ENCODE results near the gene GOLGA6L7.
"Not testable (repeated sequence)": the region's sequence is repeated elsewhere in the genome, so short reads cannot be mapped to it uniquely, and the experiment has no call there.

The GOLGA6L7 gene

GRCh38 chr15:28876131-28876844, 27.8 kb upstream of the GOLGA6L7 start:
- Mint-ChIP-seq H3K4me3 (no peak overlapping the region), H3K36me3 (ENCODE audit: low read depth) (no peaks in the 10 kb centered on the region), H3K27me3 (no peaks in the 10 kb centered on the region), H3K4me1 (ENCODE audit: low read depth) (no peaks in the 10 kb centered on the region), H3K27ac (no peak overlapping the region), H3K9me3 (no peaks in the 10 kb centered on the region)
- intact Hi-C loops (cut with micrococcal nuclease), result no loop called here

- Mint-ChIP-seq H3K36me3 (ENCODE audit: low read depth) (no peaks in the 10 kb centered on the region), H3K4me1 (ENCODE audit: low read depth) (no peaks in the 10 kb centered on the region), H3K27me3 (no peaks in the 10 kb centered on the region), H3K4me3 (no peak overlapping the region), H3K9me3 (no peaks in the 10 kb centered on the region), H3K27ac (no peak overlapping the region)
- intact Hi-C loops (cut with micrococcal nuclease), result no loop called here
Measured at GRCh38 chr15:28875461-28876000, 27.1 kb upstream of the GOLGA6L7 start.

GRCh38 chr15:28873585-28874190, 25.2 kb upstream of the GOLGA6L7 start:
- no peaks in the 10 kb centered on the region for H3K36me3 Mint-ChIP-seq (ENCODE audit: low read depth)
- H3K27ac Mint-ChIP-seq, result no peak overlapping the region
- H3K4me1 Mint-ChIP-seq (ENCODE audit: low read depth), result no peaks in the 10 kb centered on the region
- no peaks in the 10 kb centered on the region for H3K27me3 Mint-ChIP-seq
- intact Hi-C loops (cut with micrococcal nuclease), result no loop called here
- no peak overlapping the region for H3K4me3 Mint-ChIP-seq
- no peaks in the 10 kb centered on the region for H3K9me3 Mint-ChIP-seq

- Mint-ChIP-seq H3K9me3 (no peaks in the 10 kb centered on the region), H3K27ac (no peak overlapping the region), H3K27me3 (peaks cover 1% of the 10 kb centered on the region), H3K4me1 (ENCODE audit: low read depth) (no peaks in the 10 kb centered on the region), H3K36me3 (ENCODE audit: low read depth) (no peaks in the 10 kb centered on the region), H3K4me3 (no peak overlapping the region)
- intact Hi-C loops (cut with micrococcal nuclease), result no loop called here
Measured at GRCh38 chr15:28873006-28873405, 24.6 kb upstream of the GOLGA6L7 start.

GRCh38 chr15:28871168-28871567, 22.7 kb upstream of the GOLGA6L7 start:
- Mint-ChIP-seq H3K36me3 (ENCODE audit: low read depth) (no peaks in the 10 kb centered on the region), H3K4me3 (no peak overlapping the region), H3K27me3 (peaks cover 1% of the 10 kb centered on the region), H3K27ac (no peak overlapping the region), H3K4me1 (ENCODE audit: low read depth) (no peaks in the 10 kb centered on the region), H3K9me3 (no peaks in the 10 kb centered on the region)
- intact Hi-C loops (cut with micrococcal nuclease), result no loop called here

GRCh38 chr15:28868744-28869345, 20.4 kb upstream of the GOLGA6L7 start:
- Mint-ChIP-seq H3K36me3 (ENCODE audit: low read depth) (no peaks in the 10 kb centered on the region), H3K4me1 (ENCODE audit: low read depth) (no peaks in the 10 kb centered on the region), H3K4me3 (no peak overlapping the region), H3K27me3 (peaks cover 1% of the 10 kb centered on the region), H3K27ac (no peak overlapping the region), H3K9me3 (no peaks in the 10 kb centered on the region)
- intact Hi-C loops (cut with micrococcal nuclease), result no loop called here

GRCh38 chr15:28861589-28862293, 13.3 kb upstream of the GOLGA6L7 start:
- H3K27me3 Mint-ChIP-seq; H3K9me3 Mint-ChIP-seq; H3K27ac Mint-ChIP-seq; H3K4me1 Mint-ChIP-seq (ENCODE audit: low read depth); H3K36me3 Mint-ChIP-seq (ENCODE audit: low read depth); intact Hi-C loops (cut with micrococcal nuclease); H3K4me3 Mint-ChIP-seq: not testable (repeated sequence)

GRCh38 chr15:28861031-28861534, 12.6 kb upstream of the GOLGA6L7 start:
- Mint-ChIP-seq H3K27me3 (no peaks in the 10 kb centered on the region), H3K27ac (no peak overlapping the region), H3K9me3 (no peaks in the 10 kb centered on the region), H3K36me3 (ENCODE audit: low read depth) (no peaks in the 10 kb centered on the region), H3K4me1 (ENCODE audit: low read depth) (peaks cover 8% of the 10 kb centered on the region), H3K4me3 (no peak overlapping the region)
- intact Hi-C loops (cut with micrococcal nuclease), result no loop called here

- H3K27me3 Mint-ChIP-seq; intact Hi-C loops (cut with micrococcal nuclease); H3K36me3 Mint-ChIP-seq (ENCODE audit: low read depth); H3K27ac Mint-ChIP-seq; H3K9me3 Mint-ChIP-seq; H3K4me1 Mint-ChIP-seq (ENCODE audit: low read depth); H3K4me3 Mint-ChIP-seq: not testable (repeated sequence)
Measured at GRCh38 chr15:28854578-28854977, 6.1 kb upstream of the GOLGA6L7 start.

- intact Hi-C loops (cut with micrococcal nuclease); H3K27ac Mint-ChIP-seq; H3K4me1 Mint-ChIP-seq (ENCODE audit: low read depth); H3K4me3 Mint-ChIP-seq; H3K36me3 Mint-ChIP-seq (ENCODE audit: low read depth); H3K27me3 Mint-ChIP-seq; H3K9me3 Mint-ChIP-seq: not testable (repeated sequence)
Measured at GRCh38 chr15:28853654-28854053, 5.2 kb upstream of the GOLGA6L7 start.

- H3K4me1 Mint-ChIP-seq (ENCODE audit: low read depth); H3K27ac Mint-ChIP-seq; H3K27me3 Mint-ChIP-seq; H3K9me3 Mint-ChIP-seq; H3K4me3 Mint-ChIP-seq; H3K36me3 Mint-ChIP-seq (ENCODE audit: low read depth); intact Hi-C loops (cut with micrococcal nuclease): not testable (repeated sequence)
Measured at GRCh38 chr15:28849766-28850165, 1.3 kb upstream of the GOLGA6L7 start.

GRCh38 chr15:28849271-28849670, 827 bp upstream of the GOLGA6L7 start:
- not testable (repeated sequence) for H3K4me1 Mint-ChIP-seq (ENCODE audit: low read depth)

GRCh38 chr15:28847959-28848358, 485 bp downstream of the GOLGA6L7 start:
- H3K27ac Mint-ChIP-seq; H3K9me3 Mint-ChIP-seq; H3K4me1 Mint-ChIP-seq (ENCODE audit: low read depth); H3K36me3 Mint-ChIP-seq (ENCODE audit: low read depth); H3K27me3 Mint-ChIP-seq; H3K4me3 Mint-ChIP-seq; intact Hi-C loops (cut with micrococcal nuclease): not testable (repeated sequence)

More at GRCh38 chr15:28849271-28849670, 827 bp upstream of the GOLGA6L7 start:
- intact Hi-C loops (cut with micrococcal nuclease); H3K9me3 Mint-ChIP-seq; H3K36me3 Mint-ChIP-seq (ENCODE audit: low read depth); H3K27ac Mint-ChIP-seq; H3K4me3 Mint-ChIP-seq; H3K27me3 Mint-ChIP-seq: not testable (repeated sequence)

- H3K27me3 Mint-ChIP-seq; H3K4me1 Mint-ChIP-seq (ENCODE audit: low read depth); H3K27ac Mint-ChIP-seq; intact Hi-C loops (cut with micrococcal nuclease); H3K36me3 Mint-ChIP-seq (ENCODE audit: low read depth); H3K4me3 Mint-ChIP-seq; H3K9me3 Mint-ChIP-seq: not testable (repeated sequence)
Measured at GRCh38 chr15:28847247-28847646, 1.2 kb downstream of the GOLGA6L7 start.
